GM12875 (cell line): ENCODE measurements around the gene NLRP6.

Experiments used
- H3K4me3 ChIP-seq: one replicate; pipeline ENCODE4 v1.5.1; 2011; ENCODE audit warnings: low read depth, low read length, control low read depth
- TF ChIP-seq, protein P1 (sequence below): IDR thresholded peaks from 2 replicates; pipeline ENCODE4 v1.5.1; 2011; ENCODE audit warnings: low read depth, mild to moderate bottlenecking, control low read depth, inconsistent platforms, low read length, moderate library complexity, borderline replicate concordance; ENCODE audit not compliant: insufficient read depth

The NLRP6 gene

DNA sequence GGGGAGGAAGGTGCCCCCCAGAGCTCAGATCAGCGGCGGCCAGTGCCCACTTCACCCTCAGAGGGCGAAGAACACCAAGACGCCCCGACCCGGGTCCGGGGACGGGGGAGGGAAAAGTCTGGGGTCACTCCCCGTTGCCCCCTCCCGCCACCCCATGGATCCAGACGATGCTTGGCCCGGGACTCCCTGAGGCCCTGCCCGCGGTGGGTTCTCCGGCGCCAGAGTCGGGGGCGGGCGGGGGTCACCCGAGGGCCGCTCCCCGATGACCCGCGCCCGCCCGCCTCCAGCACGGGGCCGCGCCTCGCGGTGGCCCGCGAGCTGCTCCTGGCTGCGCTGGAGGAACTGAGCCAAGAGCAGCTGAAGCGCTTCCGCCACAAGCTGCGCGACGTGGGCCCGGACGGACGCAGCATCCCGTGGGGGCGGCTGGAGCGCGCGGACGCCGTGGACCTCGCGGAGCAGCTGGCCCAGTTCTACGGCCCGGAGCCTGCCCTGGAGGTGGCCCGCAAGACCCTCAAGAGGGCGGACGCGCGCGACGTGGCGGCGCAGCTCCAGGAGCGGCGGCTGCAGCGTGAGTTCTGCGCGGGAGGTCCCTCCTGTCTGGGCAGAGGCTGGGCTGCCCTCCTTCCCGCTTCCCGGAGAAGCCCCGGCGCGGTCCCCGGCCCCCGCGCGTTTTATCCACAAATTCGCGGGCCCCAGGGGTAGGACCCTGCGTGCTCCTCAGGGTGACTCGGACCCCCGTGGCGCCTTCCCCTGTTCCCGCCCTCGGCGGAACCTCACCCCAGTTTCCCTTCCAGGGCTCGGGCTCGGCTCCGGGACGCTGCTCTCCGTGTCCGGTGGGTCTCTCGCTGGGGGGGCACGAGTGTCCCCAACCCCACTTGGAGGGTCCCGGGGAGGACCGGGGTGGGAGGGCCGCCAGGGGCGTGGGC lies 1.1 kb downstream of the NLRP6 start:
- H3K4me3 ChIP-seq = no peak overlapping the region
- TF ChIP-seq, protein P1, sequence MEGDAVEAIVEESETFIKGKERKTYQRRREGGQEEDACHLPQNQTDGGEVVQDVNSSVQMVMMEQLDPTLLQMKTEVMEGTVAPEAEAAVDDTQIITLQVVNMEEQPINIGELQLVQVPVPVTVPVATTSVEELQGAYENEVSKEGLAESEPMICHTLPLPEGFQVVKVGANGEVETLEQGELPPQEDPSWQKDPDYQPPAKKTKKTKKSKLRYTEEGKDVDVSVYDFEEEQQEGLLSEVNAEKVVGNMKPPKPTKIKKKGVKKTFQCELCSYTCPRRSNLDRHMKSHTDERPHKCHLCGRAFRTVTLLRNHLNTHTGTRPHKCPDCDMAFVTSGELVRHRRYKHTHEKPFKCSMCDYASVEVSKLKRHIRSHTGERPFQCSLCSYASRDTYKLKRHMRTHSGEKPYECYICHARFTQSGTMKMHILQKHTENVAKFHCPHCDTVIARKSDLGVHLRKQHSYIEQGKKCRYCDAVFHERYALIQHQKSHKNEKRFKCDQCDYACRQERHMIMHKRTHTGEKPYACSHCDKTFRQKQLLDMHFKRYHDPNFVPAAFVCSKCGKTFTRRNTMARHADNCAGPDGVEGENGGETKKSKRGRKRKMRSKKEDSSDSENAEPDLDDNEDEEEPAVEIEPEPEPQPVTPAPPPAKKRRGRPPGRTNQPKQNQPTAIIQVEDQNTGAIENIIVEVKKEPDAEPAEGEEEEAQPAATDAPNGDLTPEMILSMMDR = no peak

DNA sequence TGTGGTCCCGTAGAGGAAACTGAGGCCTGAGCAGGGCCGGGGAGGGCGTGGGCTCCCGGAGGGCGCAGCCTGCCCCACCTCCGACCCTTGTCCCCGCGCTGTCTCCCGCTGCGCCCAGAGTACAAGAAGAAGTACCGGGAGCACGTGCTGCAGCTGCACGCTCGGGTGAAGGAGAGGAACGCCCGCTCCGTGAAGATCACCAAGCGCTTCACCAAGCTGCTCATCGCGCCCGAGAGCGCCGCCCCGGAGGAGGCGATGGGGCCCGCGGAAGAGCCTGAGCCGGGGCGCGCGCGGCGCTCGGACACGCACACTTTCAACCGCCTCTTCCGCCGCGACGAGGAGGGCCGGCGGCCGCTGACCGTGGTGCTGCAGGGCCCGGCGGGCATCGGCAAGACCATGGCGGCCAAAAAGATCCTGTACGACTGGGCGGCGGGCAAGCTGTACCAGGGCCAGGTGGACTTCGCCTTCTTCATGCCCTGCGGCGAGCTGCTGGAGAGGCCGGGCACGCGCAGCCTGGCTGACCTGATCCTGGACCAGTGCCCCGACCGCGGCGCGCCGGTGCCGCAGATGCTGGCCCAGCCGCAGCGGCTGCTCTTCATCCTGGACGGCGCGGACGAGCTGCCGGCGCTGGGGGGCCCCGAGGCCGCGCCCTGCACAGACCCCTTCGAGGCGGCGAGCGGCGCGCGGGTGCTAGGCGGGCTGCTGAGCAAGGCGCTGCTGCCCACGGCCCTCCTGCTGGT lies 1.9 kb downstream of the NLRP6 start:
- no peak overlapping the region for H3K4me3 ChIP-seq
- TF ChIP-seq, protein P1 = no peak

DNA sequence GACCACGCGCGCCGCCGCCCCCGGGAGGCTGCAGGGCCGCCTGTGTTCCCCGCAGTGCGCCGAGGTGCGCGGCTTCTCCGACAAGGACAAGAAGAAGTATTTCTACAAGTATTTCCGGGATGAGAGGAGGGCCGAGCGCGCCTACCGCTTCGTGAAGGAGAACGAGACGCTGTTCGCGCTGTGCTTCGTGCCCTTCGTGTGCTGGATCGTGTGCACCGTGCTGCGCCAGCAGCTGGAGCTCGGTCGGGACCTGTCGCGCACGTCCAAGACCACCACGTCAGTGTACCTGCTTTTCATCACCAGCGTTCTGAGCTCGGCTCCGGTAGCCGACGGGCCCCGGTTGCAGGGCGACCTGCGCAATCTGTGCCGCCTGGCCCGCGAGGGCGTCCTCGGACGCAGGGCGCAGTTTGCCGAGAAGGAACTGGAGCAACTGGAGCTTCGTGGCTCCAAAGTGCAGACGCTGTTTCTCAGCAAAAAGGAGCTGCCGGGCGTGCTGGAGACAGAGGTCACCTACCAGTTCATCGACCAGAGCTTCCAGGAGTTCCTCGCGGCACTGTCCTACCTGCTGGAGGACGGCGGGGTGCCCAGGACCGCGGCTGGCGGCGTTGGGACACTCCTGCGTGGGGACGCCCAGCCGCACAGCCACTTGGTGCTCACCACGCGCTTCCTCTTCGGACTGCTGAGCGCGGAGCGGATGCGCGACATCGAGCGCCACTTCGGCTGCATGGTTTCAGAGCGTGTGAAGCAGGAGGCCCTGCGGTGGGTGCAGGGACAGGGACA lies 2.7 kb downstream of the NLRP6 start:
- TF ChIP-seq, protein P1 = no peak
- no peak overlapping the region for H3K4me3 ChIP-seq

DNA sequence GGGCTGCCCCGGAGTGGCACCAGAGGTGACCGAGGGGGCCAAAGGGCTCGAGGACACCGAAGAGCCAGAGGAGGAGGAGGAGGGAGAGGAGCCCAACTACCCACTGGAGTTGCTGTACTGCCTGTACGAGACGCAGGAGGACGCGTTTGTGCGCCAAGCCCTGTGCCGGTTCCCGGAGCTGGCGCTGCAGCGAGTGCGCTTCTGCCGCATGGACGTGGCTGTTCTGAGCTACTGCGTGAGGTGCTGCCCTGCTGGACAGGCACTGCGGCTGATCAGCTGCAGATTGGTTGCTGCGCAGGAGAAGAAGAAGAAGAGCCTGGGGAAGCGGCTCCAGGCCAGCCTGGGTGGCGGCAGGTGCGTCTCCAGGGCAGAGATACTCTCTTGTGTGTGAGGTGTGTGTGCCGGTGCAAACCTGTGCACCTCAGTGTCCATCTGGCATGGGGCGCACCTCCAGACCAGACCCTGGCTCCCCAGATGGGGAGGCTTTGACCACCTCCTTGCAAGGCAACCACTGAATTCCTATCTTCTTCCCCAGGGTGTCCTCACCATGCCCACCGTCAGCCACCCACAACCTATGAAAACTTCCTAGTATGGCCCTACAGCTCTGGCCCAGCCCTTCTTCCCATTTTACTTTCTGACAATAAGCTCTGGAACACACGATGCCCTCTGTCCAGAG lies 3.4 kb downstream of the NLRP6 start:
- H3K4me3 ChIP-seq = no peak overlapping the region
- TF ChIP-seq, protein P1 = no peak

DNA sequence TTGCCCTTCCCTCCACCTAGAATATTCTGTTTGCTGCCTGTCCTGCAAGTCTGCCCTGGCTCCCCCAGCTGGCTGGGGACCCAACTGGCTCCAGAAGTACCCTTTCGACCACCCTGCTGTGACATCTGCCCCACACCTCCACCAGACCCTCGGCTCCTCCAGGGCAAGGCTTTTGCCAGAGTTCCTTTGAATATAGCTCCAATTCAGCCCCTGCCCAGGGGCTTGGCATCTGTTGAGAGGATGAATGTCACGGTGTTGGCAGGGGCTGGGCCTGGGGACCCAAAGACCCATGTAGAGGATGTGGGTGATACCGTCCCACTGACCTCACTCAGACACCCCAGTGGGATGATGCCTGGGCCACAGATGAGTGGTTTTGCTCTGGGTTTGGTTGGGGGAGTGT lies 4.0 kb downstream of the NLRP6 start:
- TF ChIP-seq, protein P1 = no peak
- H3K4me3 ChIP-seq = no peak overlapping the region

DNA sequence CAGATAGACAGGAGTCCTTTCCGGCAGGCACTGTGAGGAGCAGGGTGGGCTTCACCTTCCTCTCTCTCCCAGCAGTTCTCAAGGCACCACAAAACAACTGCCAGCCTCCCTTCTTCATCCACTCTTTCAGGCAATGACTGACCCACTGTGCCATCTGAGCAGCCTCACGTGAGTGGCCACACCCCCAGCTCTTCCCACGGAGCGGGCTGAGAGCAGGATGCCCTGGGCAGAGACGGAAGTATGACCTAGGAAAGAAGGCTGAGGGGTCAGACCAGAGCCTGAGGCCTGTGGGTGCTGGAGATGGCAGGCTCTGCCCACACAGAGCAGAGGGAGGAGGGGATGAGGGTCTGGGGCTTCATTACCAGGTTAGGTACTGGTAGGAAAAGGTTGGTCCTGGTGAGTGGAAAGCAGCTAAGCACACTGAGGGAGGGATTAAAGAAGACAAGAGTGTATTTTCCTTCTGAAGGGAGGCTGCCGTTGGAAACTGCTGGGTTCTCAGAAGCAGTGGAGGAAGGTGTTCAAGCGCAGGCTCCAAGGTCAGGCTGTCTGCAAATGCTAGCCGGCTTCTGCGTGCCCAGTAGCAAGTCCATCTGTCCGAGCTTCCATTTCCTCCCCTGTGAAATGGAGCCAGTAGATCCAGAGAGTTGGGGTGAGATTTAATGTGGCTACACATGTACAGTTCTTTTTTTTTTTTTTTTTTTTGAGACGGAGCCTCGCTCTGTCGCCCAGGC lies 4.6 kb downstream of the NLRP6 start:
- TF ChIP-seq, protein P1 = no peak

More for the DNA sequence above, 4.6 kb downstream of the NLRP6 start:
- H3K4me3 ChIP-seq = no peak overlapping the region
